GM12878 (cell line): ENCODE results near the gene ESRRG. TPM values are rescaled to one million over a fixed set of nuclear protein-coding genes. Genes with fewer than 3 reads are reported as not detected.

Source experiments
- ATAC-seq: fragments of 200-7000 bp; cut with Tn5 transposase; 3 replicates; pipeline ENCODE4 v1.9.1; 2020; ENCODE audit warnings: mild to moderate bottlenecking, moderate library complexity
- BruUV-seq: library from RNA; stranded (reverse); fragments of 400-500 nt; replicated peaks from 2 replicates; lab custom pipeline; 2021; lab: Mats Ljungman, UMichigan
- CTCF ChIA-PET: fragments of 300-600 bp; sonication (Branson Sonifier 250); formaldehyde crosslinking; extraction: SDS; loops from one replicate; lab custom pipeline; 2021; ENCODE audit warnings: inconsistent platforms; lab: Yijun Ruan, JAX
- POLR2A ChIA-PET: fragments of 350-600 bp; formaldehyde crosslinking; extraction: SDS; loops from one replicate; lab custom pipeline; 2021; ENCODE audit warnings: inconsistent platforms; lab: Charles Lee
- RAD21 ChIA-PET: fragments of 300-600 bp; sonication (Branson Sonifier 250); formaldehyde crosslinking; loops from one replicate; lab custom pipeline; 2023; ENCODE audit warnings: antibody characterized with exemption; ENCODE audit not compliant: unreplicated experiment; lab: Charles Lee
- SMC1A ChIA-PET: fragments of 300-600 bp; sonication (Branson Sonifier 250); formaldehyde crosslinking; loops from one replicate; lab custom pipeline; 2023; ENCODE audit not compliant: unreplicated experiment, uncharacterized antibody; lab: Charles Lee
- DNase-seq: peaks from one replicate; pipeline ENCODE4 v3.0.0-alpha.2; 2011; ENCODE audit warnings: low read depth, low spot score
- FAIRE-seq: peaks from 3 replicates; lab custom pipeline; 2011; peaks lifted over from hg19 to GRCh38; lab: Jason Lieb, UNC
- H2AFZ ChIP-seq: 2 replicates; pipeline ENCODE4 v1.6.0; 2011; ENCODE audit warnings: low read depth, low read length, control low read depth; ENCODE audit not compliant: control insufficient read depth
- H3K27ac ChIP-seq: 2 replicates; pipeline ENCODE4 v1.5.1; 2011; ENCODE audit warnings: control low read depth; ENCODE audit not compliant: control insufficient read depth, insufficient read depth
- H3K27me3 ChIP-seq, 2 experiments: replicated peaks in 1 of 2; 2 replicates each; pipeline versions ENCODE4 v1.6.0 to v1.6.1; 2011; ENCODE audit warnings: low read length in 1 of 2; ENCODE audit not compliant: control insufficient read depth in 2 of 2, insufficient read depth in 2 of 2
- H3K36me3 ChIP-seq, 2 experiments: 2 replicates each; pipeline ENCODE4 v1.5.1; 2011; ENCODE audit warnings: low read length in 1 of 2; ENCODE audit not compliant: control insufficient read depth in 2 of 2, insufficient read depth in 2 of 2
- H3K4me1 ChIP-seq: 2 replicates; pipeline ENCODE4 v1.6.1; 2011; ENCODE audit warnings: mild to moderate bottlenecking, low read length, moderate library complexity, mixed read lengths; ENCODE audit not compliant: control insufficient read depth, insufficient read depth
- H3K4me2 ChIP-seq: 2 replicates; pipeline ENCODE4 v1.6.0; 2011; ENCODE audit warnings: control low read depth; ENCODE audit not compliant: control insufficient read depth, insufficient read depth
- H3K4me3 ChIP-seq: fragments of 200-600 bp; sonication (generic); 2 replicates; pipeline ENCODE4 v1.5.1; 2016
- H3K79me2 ChIP-seq: 2 replicates; pipeline ENCODE4 v1.6.0; 2011; ENCODE audit warnings: low read length; ENCODE audit not compliant: control insufficient read depth, insufficient read depth
- H3K9ac ChIP-seq: 2 replicates; pipeline ENCODE4 v1.8.0; 2011; ENCODE audit warnings: low read length, control low read depth, mixed read lengths; ENCODE audit not compliant: control insufficient read depth, insufficient read depth
- H3K9me3 ChIP-seq: replicated peaks from 3 replicates; pipeline ENCODE4 v1.5.1; 2011; ENCODE audit warnings: mild to moderate bottlenecking, low read length; ENCODE audit not compliant: control insufficient read depth, insufficient read depth
- H4K20me1 ChIP-seq: 2 replicates; pipeline ENCODE4 v1.6.0; 2011; ENCODE audit not compliant: control insufficient read depth, insufficient read depth
- BRCA1 ChIP-seq: IDR thresholded peaks from 2 replicates; pipeline ENCODE4 v1.6.1; 2011; ENCODE audit warnings: low read depth, low read length, improper control_type of control experiment
- CBFB ChIP-seq: IDR thresholded peaks from 2 replicates; pipeline ENCODE4 v1.6.1; 2016; ENCODE audit warnings: antibody characterized with exemption, low read depth
- CHD2 ChIP-seq: IDR thresholded peaks from 2 replicates; pipeline ENCODE4 v1.6.1; 2011; ENCODE audit warnings: low read depth, low read length, improper control_type of control experiment, borderline replicate concordance
- EP300 ChIP-seq, 2 experiments: fragments of 150-350 bp in 1 of 2; IDR thresholded peaks; 2 replicates each; pipeline ENCODE4 v1.6.1; 2011 to 2012; ENCODE audit warnings: low read depth in 2 of 2, low read length in 2 of 2, borderline replicate concordance in 1 of 2, improper control_type of control experiment in 1 of 2, inconsistent platforms in 1 of 2; ENCODE audit not compliant: control insufficient read depth in 1 of 2
- EZH2 ChIP-seq: IDR thresholded peaks from 2 replicates; pipeline ENCODE4 v1.6.1; 2012; ENCODE audit warnings: low read depth, mild to moderate bottlenecking, control low read depth, inconsistent platforms, low read length, borderline replicate concordance; ENCODE audit not compliant: control insufficient read depth
- HDAC6 ChIP-seq: fragments of 200-600 bp; sonication (generic); IDR thresholded peaks from one replicate; pipeline ENCODE4 v1.8.0; 2017; ENCODE audit warnings: antibody characterized with exemption; ENCODE audit not compliant: unreplicated experiment
- IKZF1 ChIP-seq: fragments of 450-650 bp; conservative IDR thresholded peaks from 2 replicates; pipeline ENCODE4 v1.6.1; 2017; ENCODE audit warnings: antibody characterized with exemption, mild to moderate bottlenecking
- JUND ChIP-seq: IDR thresholded peaks from 2 replicates; pipeline ENCODE4 v1.6.1; 2012; ENCODE audit warnings: low read depth, mild to moderate bottlenecking, low read length, improper control_type of control experiment, moderate library complexity
- LARP7 ChIP-seq: fragments of 450-650 bp; IDR thresholded peaks from 2 replicates; pipeline ENCODE4 v1.6.1; 2017; ENCODE audit warnings: mild to moderate bottlenecking
- MTA3 ChIP-seq: IDR thresholded peaks from 2 replicates; pipeline ENCODE4 v1.6.1; 2012; ENCODE audit warnings: low read length, inconsistent platforms, borderline replicate concordance
- NFYA ChIP-seq: IDR thresholded peaks from 2 replicates; pipeline ENCODE4 v1.6.1; 2011; ENCODE audit warnings: low read depth, mild to moderate bottlenecking, low read length, improper control_type of control experiment, borderline replicate concordance
- NR2C2 ChIP-seq: IDR thresholded peaks from 2 replicates; pipeline ENCODE4 v1.6.1; 2011; ENCODE audit warnings: borderline replicate concordance, low read depth; ENCODE audit not compliant: control insufficient read depth, insufficient read length
- NRF1 ChIP-seq: conservative IDR thresholded peaks from 2 replicates; pipeline ENCODE4 v1.6.1; 2011; ENCODE audit warnings: mild to moderate bottlenecking, low read depth, low read length, improper control_type of control experiment
- RAD51 ChIP-seq: fragments of 450-650 bp; IDR thresholded peaks from 2 replicates; pipeline ENCODE4 v1.6.1; 2016; ENCODE audit warnings: moderate library complexity, mild to moderate bottlenecking, inconsistent platforms
- RCOR1 ChIP-seq: conservative IDR thresholded peaks from 2 replicates; pipeline ENCODE4 v1.6.1; 2012; ENCODE audit warnings: low read depth, low read length, improper control_type of control experiment
- SMARCA5 ChIP-seq: fragments of 450-650 bp; IDR thresholded peaks from 2 replicates; pipeline ENCODE4 v1.6.1; 2017; ENCODE audit warnings: mild to moderate bottlenecking
- SREBF2 ChIP-seq: IDR thresholded peaks from 2 replicates; pipeline ENCODE4 v1.6.1; 2012; ENCODE audit warnings: mild to moderate bottlenecking, low read length
- ZNF622 ChIP-seq: fragments of 450-650 bp; IDR thresholded peaks from 2 replicates; pipeline ENCODE4 v1.6.1; 2017; ENCODE audit warnings: mild to moderate bottlenecking, inconsistent platforms
- WGBS: methylation state at CpG from one replicate; pipeline ENCODE4 v1.1.6; 2016; ENCODE audit warnings: low lambda C conversion rate; ENCODE audit not compliant: insufficient replicate concordance, insufficient coverage; ENCODE audit errors: missing lambda C conversion rate; 5-methylcytosine and 5-hydroxymethylcytosine counted together
- in situ Hi-C: fragments of 300-500 bp; cut with MboI; formaldehyde crosslinking; loops from 9 replicates; pipeline ENCODE4 v1.14.3; 2018; ENCODE audit warnings: mixed read lengths
- intact Hi-C: fragments of 100-400 bp; cut with micrococcal nuclease; formaldehyde crosslinking; loops from one replicate; pipeline ENCODE4 v1.14.2; 2022; ENCODE audit not compliant: unreplicated experiment
- polyA plus RNA-seq, 11 experiments: library from polyadenylated mRNA; depleted of rRNA in 4 of 11; unstranded in 6 of 11; stranded (reverse) in 5 of 11; fragments of >200 nt; fragmentation: Nextera tagmentation in 4 of 11; fragmentation: Illumina TruSeq in 1 of 11; extraction: Ambion mirVana in 4 of 11; extraction: Trizol in 1 of 11; gene quantifications; 1 replicate in 1 of 11; 2 replicates in 10 of 11; pipeline versions ENCODE4 v1.2.1 to v1.2.3, GENCODE V29; 2011 to 2016; ENCODE audit warnings: inconsistent platforms in 2 of 11, missing spikeins in 2 of 11, low read depth in 1 of 11
- total RNA-seq, 4 experiments: library from RNA; depleted of rRNA in 3 of 4; stranded (reverse); fragments of >200 nt in 3 of 4; fragmentation: Illumina TruSeq in 1 of 4; extraction: Trizol in 1 of 4; gene quantifications; 2 replicates each; pipeline versions ENCODE4 v1.2.1 to v1.2.3, GENCODE V29; 2013 to 2021
- TF ChIP-seq, protein P1 (sequence below): IDR thresholded peaks from 2 replicates; pipeline ENCODE4 v1.6.1; 2012; ENCODE audit warnings: mild to moderate bottlenecking, low read depth, low read length

Gene ESRRG
- total and polyA plus RNA-seq, 10 of the 15 experiments (the other 5 are each of a cell fraction or from before 2014, with no cell fraction given): 0.03 TPM; not detected in 9

DNA sequence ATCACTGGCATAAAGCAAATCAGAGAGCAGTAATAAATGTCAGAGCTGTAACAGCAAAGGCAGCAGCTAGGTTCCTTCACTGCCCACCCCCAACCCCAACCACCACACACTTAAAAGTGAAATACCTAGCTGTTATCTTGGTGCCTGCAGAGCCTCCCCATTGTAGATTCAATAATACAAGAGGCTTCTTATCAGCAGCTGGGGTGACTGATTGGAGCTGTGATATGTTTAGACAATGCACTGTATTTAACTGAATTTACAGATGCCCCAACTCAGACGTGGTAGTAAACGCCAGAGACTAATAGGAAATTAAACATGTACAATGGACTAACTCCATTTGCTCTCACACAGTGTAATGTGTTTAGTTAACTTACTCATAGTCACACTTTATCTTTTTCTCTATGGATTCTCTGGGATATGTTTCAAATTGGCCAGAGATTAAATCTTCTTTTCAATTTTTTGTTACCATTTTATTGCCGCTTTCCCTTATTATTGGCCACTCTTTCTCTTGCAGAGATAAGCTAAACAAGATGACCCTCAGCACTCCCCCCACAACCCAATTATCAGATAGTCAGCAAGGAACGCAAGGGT is 117.1 kb downstream of the ESRRG start:
- no TSS peak for BruUV-seq
- no peak for FAIRE-seq

More for the DNA sequence above, 117.1 kb downstream of the ESRRG start:
- Histone ChIP-seq H3K4me3 (no peak overlapping the region), H3K36me3 (no peaks in the 10 kb centered on the region), H4K20me1 (no peaks in the 10 kb centered on the region), H3K27me3 (no peaks in the 10 kb centered on the region), H3K9me3 (no peaks in the 10 kb centered on the region), H3K27ac (no peak overlapping the region), H3K4me2 (no peak overlapping the region), H2AFZ (no peak overlapping the region), H3K9ac (no peak overlapping the region), H3K79me2 (no peaks in the 10 kb centered on the region), H3K4me1 (no peaks in the 10 kb centered on the region)
- RAD21 ChIA-PET: interaction anchor here (0.6 kb wide), 1 partner anchor 732 kb away, joined by 3 read pairs; no protein-coding TSS in a partner anchor
- ATAC-seq (no peak), DNase-seq (no peak)
- in situ Hi-C loops (no loop called here), intact Hi-C loops (no loop called here)
- POLR2A ChIA-PET: no interaction called here
- TF ChIP-seq NFYA (no peak), HDAC6 (no peak), NRF1 (no peak), LARP7 (no peak), MTA3 (no peak), CHD2 (no peak), RAD51 (no peak), BRCA1 (no peak), SREBF2 (no peak), ZNF622 (no peak), EP300 (IDR thresholded peaks at IDR 0.05; ENCODE audit: borderline replicate concordance in 1 of 2, control insufficient read depth in 1 of 2, low read depth in 2 of 2, low read length in 2 of 2) (no peak), JUND (no peak), SMARCA5 (no peak), NR2C2 (no peak), RCOR1 (no peak), IKZF1 (no peak), EZH2 (no peak), CBFB (no peak)
- TF ChIP-seq, protein P1, sequence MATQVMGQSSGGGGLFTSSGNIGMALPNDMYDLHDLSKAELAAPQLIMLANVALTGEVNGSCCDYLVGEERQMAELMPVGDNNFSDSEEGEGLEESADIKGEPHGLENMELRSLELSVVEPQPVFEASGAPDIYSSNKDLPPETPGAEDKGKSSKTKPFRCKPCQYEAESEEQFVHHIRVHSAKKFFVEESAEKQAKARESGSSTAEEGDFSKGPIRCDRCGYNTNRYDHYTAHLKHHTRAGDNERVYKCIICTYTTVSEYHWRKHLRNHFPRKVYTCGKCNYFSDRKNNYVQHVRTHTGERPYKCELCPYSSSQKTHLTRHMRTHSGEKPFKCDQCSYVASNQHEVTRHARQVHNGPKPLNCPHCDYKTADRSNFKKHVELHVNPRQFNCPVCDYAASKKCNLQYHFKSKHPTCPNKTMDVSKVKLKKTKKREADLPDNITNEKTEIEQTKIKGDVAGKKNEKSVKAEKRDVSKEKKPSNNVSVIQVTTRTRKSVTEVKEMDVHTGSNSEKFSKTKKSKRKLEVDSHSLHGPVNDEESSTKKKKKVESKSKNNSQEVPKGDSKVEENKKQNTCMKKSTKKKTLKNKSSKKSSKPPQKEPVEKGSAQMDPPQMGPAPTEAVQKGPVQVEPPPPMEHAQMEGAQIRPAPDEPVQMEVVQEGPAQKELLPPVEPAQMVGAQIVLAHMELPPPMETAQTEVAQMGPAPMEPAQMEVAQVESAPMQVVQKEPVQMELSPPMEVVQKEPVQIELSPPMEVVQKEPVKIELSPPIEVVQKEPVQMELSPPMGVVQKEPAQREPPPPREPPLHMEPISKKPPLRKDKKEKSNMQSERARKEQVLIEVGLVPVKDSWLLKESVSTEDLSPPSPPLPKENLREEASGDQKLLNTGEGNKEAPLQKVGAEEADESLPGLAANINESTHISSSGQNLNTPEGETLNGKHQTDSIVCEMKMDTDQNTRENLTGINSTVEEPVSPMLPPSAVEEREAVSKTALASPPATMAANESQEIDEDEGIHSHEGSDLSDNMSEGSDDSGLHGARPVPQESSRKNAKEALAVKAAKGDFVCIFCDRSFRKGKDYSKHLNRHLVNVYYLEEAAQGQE: no peak
- CTCF ChIA-PET: no interaction called here
- SMC1A ChIA-PET: interaction anchor here (0.6 to 1.5 kb wide), 2 partner anchors 9 to 16 kb away, joined by 3 to 6 read pairs; no protein-coding TSS in a partner anchor
- WGBS: 30% methylated on average over 4 of the region's 4 CpGs
